Bone marrow (tissue), 2 donors: ENCODE results near the gene NF1.
"Not testable (repeated sequence)": the region's sequence is repeated elsewhere in the genome, so short reads cannot be mapped to it uniquely, and the experiment has no call there.

Source experiments
- DNase-seq, 2 donors: peaks; one replicate each; lab custom pipeline; 2025; lab: John Stamatoyannopoulos, UW

NF1 gene

DNA sequence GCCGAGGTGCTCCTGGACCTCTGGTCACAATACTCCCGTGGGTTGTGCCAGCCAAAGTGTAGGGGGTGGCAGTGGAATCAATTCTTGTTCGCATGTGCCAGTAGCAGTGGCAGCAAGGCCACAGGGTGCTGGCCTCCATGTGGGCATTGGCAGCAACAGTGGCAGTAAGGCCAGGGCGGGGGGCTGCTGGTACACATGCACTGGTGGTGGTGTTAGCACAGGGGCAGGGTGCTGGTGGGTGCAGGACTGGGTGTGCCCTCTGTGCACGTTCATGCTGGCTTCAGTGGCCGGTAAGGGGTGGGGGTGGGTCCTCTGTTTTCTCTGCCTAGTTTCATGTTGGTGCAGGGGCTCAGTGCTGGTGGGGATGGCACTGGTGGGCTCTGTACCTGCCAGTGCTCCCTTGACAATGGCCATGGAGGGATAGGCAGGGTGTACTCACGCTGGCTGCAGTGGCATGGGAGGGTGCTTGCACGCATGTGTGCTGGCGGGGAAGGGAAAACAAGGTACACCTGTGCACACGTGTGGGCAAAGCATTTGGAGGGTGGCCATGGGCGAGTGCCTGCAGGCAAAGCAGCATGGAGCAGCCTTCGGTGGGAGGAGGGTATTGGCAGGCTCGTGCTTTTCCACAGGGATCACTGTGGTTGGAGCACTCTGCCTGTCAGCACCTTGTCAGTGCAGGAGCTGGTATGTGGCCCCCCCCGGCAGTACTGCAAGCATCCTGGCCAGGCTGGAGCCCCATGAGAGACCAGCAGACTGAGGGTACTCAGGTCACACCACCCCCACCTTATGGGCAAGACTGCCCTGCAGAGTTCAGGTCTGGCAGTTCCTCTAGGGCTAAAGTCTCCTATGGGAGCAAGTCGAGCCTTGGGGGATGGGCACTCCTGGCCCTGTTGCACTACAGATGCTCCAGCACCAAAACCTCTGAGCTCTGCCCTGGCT lies 35.8 kb downstream of the NF1 start:
- DNase-seq: no peak

DNA sequence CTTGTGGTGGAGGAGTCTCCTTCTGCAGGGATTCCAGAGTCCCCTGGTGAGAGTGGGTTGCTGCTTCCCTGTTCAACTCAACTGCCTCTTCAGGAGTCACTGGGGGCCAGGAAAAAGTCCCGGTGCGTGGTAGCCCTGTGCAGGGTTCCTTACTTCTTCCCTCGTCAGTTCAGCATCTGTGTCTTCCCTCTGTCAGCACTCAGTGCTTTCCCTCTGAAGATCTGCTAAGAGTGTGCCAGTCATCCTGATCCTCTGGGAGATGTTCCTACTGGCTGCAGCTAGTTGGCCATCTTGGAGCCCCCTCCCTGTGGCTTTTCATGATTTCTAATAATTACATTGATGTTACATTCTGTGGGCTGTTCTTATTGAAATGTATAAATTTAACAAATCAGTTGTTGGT lies 36.5 kb downstream of the NF1 start:
- no peak for DNase-seq

DNA sequence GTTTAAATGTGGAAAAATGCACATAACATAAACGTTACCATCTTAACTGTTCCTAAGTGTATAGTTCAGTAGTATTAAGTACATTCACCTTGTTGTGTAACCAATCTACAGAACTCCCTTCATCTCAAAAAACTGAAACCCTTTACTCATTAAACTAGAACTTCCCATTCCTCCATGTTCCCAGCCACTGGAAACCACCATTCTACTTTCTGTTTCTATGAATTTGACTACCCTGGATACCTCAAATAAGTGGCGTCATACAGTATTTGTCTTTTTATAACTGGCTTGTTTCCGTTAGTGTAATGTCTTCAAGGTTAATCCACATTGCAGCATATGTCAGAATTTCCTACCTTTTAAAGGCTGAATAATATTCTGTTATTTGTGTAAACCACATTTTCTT lies 38.2 kb downstream of the NF1 start:
- no peak for DNase-seq

DNA sequence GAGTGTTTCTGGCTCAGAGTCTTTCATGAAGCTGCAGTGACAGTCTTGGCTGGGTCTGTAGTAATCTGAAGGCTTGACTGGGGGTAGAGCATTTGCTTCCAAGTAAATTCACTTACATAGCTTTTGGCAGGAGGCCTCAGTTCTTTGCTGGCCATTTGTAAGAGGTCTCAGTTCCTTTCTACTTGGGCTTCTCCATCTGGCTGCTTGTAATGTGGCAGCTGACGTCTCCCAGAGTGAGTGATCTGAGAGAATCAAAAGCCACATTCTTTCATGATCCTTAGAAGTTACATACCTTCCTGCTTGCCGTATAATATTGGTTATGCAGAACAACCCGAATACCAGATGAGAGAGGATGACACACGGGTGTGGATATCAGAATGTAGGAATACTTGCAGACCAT lies 39.8 kb downstream of the NF1 start:
- no peak for DNase-seq

DNA sequence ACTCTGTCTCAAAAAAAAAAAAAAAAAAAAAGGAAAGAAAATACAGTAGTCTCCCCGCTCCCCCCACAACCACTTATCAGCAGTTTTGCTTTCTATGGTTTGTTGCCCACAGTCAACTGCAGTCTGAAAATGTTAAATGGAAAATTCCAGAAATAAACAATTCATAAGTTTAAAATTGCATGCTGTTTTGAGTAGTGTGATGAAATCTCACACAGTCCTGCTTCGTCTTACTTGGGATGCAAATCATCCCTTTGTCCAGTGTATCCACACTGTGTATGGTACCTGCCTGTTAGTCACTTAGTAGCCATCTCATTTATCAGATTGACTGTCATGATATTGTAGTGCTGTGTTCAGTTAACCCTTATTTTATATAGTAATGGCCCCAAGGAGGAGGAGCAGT lies 41.5 kb downstream of the NF1 start:
- no peak for DNase-seq

DNA sequence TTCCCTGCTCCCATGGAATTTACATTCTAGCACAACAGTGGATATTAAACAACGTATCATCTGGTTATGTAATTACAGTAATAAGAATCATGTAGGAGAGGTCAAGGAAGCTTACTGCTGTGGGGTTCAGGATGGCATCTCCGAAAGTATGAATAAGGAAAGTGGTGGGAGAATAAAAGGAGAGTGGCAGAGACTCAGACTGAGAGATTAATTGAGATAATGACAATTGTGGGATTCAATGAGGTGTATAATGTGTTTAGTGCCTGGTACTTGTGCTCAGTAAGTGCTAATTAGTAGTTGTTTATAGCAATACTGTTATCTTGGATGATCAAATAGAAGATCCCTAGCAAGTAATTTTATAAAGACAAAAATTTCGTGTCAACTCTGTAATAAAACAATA lies 45.3 kb downstream of the NF1 start:
- DNase-seq: no peak

DNA sequence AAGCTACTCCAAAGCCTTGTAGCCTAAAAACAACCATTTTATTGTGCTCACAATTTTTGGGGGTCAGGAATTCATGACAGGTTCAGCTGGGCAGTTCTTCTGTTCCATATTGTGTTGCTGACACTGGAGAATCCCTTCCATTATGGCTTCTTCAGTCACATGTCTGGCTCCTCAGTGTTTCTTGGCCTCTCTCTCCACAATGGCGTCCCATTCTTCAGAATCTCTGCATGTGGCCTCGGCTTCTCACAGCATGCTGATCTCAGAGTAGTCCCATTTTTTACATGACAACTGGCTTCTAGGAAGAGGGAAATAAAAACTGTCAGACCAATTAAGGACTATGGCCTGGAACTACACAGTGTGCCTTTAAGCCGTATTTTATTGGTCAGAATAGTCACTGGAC lies 49.7 kb downstream of the NF1 start:
- no peak for DNase-seq

DNA sequence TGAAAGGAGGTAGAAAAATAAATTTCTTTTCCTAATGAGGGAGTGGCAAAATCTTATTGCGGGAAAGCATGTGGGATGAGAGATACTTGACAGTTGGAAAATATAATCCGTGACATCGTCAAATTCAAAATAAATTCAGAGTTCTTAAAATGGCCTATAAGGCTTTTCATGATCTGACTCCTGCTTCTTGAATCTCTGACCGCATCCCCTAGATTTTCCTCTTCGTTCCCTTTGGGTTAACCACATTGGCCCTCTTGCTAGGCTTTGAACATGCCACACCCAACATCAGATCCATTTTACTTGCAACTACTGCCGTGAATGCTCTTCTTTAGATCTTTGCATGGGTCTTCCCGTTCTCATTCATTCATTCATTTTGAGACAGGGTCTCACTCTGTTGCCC lies 50.1 kb downstream of the NF1 start:
- no peak for DNase-seq

DNA sequence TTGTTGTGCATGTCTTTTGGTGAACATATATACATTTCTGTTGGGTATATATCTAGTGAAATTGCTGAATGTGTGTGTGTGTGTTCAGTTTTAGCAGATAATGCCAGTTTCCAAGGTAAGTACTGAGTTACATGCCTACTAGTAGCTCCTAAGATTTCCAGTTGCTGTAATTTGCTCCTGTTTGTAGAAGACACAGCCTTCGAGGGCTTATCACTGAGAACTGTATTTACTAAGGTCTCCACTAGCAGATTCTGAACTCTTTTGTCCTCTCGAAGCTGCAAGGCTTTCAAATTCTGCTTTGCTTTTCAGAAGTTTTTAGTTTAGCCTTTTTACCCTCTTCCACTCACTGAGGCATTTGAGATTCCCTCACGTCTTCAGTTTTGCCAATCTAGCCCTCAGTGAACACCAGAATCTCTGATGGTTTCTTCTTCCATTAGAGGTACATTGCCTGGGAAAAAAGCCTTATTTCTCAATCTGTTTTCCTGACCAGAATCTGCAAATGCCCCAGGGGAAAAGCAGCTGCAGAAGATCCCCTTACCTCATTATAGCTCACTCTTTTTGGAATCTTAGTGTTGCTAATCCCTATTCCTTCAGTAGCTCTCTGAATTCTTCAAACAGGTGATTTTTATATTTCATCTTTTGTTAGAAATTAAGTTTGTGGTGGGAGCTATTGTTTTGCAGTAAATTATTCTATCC lies 52.9 kb downstream of the NF1 start:
- no peak for DNase-seq

DNA sequence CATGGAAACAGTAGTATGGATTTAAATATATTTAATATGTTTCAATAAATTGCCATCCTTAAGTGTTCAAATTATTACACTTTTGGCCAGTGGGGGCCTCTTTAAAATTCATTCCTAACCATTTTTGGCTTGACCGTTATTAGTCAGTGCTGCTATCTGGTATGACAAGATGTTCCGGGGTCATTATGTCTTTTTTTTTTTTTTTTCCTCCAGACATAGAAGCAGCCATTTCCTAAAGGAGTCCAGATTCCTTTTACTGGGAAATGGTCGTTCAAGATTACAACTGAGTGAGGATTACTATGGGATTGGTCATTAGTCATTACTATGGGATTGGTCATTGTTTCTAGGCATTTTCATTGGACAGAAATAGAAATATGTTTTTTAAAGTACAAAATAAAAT lies 53.4 kb downstream of the NF1 start:
- DNase-seq: no peak

DNA sequence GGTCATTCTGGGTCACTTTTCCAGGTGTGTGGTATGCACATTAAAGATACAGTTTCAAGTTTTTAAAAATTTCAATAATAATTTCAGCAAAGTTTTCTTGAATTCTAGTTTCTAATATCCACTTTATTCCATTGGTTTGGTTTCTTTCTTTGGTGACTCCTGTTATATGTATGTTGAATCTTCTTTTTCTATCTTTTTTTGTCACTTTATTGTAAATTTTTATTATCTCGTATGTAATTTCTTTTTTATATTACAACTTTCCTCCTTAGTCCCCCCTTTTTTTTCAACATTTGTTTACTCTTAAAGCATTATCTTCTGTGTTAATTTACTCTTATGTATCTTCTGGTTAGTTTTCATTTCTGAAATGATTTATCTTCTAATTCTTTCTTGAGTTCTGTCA lies 57.5 kb downstream of the NF1 start:
- no peak for DNase-seq

DNA sequence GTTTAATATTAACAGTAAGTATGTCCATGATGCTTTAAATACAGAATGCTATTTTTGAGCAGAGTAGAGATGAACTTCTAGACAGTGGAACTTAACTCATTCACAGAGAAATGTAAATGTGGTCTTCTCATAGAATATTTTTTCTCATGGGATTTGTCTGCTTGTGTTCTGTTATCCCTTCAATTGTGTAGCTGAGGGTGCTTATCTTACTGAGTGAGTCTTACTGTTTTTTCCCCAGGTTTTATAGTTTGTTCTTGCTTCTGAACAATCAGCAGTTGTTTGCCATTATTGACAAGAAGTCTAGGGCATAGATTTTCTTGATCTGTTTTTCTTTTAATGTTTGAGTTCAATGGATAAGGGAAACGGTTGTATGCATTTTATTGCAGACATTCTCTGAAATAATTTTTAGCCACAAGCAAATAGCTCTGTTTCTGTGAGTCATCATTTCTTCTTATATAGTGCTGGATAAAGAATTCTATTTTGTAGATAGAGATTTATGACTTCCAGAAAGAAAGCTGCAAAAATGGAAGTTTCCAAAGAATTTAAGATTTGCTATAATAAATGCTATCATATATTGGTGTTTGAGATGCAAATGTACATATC lies 60.5 kb downstream of the NF1 start:
- DNase-seq: no peak

DNA sequence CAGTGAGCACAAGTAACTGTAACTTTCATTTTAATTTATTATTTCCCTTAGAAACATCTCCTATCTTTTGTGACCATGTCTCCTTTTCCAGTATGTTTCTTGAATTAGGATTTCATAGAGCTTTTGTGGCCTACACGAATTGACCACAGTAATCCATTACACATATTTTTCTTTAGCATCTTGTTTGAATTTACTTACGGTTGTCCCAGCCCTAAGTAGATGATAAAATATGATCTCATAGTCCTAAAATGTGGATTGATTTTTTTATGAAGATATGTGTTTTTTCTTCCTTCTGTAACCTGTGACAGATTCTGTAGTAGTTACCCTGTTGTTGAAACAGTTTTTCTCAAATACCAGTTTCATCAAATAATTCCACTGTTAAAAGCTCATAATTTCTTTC lies 61.5 kb downstream of the NF1 start:
- no peak for DNase-seq

DNA sequence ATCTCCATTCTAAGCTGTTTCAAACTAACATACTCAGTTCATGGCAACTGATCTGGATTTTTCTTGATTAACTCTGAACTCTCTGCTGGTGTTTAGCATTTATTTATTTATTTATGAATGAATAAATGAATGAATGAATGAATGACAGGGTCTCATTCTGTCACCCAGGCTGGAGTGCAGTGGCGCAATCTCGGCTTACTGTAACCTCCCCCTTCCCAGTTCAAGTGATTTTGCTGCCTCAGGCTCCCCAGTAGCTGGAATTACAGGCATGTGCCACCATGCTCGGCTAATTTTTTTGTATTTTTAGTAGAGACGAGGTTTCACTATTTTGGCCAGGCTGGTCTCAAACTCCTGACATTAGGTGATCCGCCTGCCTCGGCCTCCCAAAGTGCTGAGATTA lies 62.1 kb downstream of the NF1 start:
- DNase-seq: not testable (repeated sequence)

DNA sequence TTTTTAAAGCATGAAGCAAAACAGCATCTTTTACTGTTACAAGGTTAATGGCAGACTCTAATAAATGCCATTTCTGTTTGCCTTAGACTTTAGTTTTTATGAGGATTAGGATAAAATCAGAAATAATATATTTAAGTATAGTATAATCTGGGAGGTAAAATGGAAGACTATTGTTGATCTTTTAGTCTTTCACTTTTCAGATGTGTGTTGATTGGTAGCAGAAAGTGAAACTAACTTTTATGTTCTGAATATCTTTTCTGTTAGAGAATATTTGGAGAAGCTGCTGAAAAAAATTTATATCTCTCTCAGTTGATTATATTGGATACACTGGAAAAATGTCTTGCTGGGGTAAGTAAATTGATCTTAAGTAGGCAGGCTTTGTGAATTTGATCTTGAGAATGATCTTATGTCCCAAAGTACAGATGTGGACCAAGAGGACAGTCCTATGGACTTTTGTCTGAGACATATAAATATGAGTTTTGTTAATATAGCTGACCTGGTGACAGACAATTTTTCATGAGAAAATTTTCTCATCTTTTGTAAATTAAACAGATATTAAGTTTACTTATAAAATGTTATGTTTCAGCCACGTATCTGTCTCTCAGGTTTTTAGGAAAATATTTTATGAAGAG lies 64.1 kb downstream of the NF1 start:
- DNase-seq: peak in 1 of 2 donors; percentile 32

DNA sequence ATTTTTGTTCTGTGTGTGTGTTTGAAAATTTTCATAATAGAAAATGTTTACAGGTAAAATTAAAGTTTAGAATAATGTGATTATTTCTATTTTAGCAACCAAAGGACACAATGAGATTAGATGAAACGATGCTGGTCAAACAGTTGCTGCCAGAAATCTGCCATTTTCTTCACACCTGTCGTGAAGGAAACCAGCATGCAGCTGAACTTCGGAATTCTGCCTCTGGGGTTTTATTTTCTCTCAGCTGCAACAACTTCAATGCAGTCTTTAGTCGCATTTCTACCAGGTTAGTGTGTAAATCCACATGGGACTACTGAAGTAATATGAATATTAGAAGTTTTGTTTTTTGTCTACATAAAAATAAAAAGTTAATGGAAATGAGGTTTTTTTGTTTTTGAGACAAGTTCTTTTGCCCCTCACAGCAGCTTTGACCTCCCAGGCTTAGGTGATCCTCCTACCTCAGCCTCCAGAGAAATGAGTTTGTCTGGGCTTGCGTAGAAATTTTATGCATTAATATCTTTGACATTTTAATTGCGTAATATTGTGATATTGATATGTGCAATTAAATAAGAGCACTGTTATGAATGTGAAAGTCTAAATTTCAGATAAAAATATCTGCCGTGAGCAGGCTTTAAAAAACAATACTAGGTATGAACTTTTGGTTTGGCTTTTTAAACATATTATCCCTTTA lies 68.5 kb downstream of the NF1 start:
- no peak for DNase-seq

DNA sequence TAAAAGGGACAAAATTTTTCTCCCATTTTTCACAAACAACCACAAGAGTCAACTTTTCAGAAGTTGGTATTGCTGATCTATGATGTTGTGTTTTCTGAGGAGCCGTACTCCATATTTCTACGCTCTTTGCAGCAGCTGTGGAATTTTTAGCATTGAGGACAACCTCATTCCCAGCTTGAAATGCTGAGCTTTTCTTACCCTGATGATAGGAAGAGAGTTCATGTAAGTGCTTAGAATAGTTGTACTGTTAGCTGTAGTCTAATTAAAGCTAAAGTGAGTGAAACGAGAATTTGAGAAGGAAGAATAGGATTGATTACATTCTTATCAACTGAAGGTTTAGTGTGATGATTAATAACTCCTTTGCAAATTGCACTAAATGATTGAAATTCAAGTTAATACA lies 72.3 kb downstream of the NF1 start:
- no peak for DNase-seq

DNA sequence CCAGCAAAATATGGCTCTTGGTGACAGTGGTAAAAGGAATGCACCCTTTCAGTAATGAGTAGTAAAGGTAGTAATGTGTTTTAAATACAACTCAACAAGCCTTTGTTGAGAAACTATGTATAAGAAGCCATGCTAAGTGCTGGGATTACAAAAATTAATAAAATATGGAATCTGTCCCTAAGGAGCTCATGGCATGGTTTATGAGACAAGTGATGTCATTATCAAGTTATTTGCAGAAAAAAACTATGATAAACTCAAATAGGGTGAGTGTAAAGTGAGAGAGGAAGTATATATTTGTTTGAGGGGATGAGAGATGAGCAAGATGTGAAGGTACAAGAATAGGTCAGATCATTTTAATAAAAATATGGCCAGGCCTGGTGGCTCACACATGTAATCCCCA lies 76.9 kb downstream of the NF1 start:
- no peak for DNase-seq

DNA sequence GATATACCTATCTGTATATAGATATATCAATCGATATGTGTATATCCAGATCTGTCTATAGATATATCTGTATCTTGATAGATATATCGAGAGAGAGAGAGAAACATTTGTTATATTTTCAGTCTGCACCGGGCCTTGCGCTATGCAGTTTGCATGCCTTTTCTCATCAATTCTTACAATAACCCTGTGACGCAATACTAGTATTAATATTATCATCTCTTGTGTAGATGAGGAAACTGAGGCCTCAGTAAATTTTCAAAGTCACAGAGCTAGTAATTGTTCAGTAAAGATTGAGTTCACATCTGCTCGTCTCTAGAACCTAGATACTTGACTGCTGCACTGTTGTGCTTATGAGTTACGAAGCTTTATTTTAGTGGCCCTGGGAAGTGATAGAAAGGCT lies 77.6 kb downstream of the NF1 start:
- no peak for DNase-seq

DNA sequence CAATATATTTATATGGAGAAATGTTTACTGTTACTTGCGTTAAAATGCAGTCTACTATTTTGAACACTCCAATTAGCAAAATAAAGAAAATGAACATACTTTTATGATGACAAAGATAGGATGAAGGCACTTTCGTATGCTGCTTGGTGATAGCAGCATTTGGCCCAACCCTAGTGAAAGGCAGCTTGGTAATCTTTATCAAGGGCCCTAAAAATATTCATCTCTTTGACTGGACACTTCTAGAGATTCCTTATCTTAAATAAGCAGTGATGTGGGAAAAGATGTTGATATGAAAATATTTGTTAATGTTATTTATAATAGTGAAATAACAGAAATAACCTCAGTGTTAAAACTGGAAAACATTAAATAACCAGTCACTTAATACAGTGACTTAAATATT lies 79.4 kb downstream of the NF1 start:
- DNase-seq: no peak

DNA sequence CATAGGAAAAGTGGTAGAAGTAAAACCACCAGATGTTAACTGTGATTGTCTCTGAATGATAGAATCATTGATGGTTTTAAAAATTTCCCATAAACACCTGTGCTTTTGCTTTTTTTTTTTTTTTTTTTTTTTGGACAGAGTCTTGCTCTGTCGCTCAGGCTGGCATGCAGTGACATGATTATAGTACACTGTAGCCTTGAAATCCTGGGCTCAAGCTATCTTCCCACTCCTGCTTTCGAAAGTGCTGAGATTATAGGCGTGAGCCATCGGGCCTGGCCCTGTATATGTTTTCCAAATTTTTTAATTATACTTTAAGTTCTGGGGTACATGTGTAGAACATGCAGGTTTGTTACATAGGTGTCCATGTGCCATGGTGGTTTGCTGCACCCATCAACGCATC lies 80.5 kb downstream of the NF1 start:
- no peak for DNase-seq

DNA sequence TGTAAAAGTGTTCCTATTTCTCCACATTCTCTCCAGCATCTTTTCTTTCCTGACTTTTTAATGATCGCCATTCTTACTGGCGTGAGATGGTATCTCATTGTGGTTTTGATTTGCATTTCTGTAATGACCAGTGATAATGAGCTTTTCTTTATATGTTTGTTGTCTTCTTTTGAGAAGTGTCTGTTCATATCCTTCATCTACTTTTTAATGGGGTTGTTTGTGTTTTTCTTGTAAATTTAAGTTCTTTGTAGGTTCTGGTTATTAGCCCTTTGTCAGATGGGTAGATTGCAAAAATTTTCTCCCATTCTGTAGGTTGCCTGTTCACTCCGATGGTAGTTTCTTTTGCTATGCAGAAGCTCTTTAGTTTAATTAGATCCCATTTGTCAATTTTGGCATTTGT lies 81.4 kb downstream of the NF1 start:
- not testable (repeated sequence) for DNase-seq
